NAMALWA (cell line): ENCODE data around the gene TNRC6C.
"Not testable (repeated sequence)": the region's sequence is repeated elsewhere in the genome, so short reads cannot be mapped to it uniquely, and the experiment has no call there.

ENCODE experiments used
- DNase-seq: peaks from one replicate; pipeline ENCODE4 v3.0.0-alpha.2; 2015; ENCODE audit warnings: low spot score

TNRC6C gene

GRCh38 chr17:77930780-77931768 is 27.4 kb upstream of the TNRC6C start:
- DNase-seq = no peak

DNA sequence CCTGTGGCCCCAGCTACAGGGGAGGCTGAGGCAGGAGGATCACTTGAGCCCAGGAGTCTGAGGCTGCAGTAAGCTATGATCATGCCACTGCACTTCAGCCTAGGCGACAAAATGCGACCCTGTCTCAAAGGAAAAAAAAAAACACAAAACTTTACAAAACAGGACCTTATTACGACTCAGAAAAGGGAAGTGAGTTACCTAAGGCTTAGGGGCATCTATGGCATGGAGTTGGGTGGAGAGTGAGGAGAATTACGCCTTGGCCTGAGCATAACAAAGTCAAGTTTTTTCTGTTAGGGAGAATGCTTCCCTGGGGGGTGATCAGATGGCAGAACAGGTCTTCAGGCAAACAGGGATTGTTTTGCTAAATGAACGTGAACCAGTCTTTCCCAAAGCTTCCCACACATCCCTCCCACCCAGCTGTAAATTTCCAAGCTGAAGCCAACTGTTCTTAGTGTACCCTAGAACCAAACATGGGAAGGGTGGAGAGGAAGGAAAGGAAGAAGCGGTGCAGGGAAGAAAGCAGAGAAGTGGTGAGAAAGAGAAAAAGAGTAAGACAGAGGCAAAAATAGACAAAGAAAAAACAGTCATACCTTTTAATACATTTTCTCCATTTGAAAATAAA is 24.6 kb upstream of the TNRC6C start:
- DNase-seq = no peak

GRCh38 chr17:77935121-77935571 is 23.4 kb upstream of the TNRC6C start:
- no peak for DNase-seq

DNA sequence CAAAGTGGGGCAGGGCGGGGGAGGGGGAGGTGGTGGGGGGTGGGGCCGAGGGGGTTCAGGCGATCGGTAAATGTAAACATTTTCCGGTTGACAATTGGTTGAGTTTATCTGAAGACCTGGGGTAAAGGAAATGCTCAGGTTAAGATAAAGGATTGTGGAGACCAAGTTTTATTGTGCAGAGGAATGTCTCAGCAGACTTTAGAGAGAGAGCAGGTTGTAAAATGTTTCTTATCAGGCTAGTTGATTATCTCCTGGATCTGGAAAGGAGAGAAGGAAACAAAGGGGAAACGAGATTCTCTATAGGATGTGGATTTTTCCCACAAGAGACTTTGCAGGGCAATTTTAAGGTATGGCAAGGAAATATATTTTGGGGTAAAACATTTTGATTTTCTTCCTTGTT is 22.8 kb upstream of the TNRC6C start:
- DNase-seq = not testable (repeated sequence)

DNA sequence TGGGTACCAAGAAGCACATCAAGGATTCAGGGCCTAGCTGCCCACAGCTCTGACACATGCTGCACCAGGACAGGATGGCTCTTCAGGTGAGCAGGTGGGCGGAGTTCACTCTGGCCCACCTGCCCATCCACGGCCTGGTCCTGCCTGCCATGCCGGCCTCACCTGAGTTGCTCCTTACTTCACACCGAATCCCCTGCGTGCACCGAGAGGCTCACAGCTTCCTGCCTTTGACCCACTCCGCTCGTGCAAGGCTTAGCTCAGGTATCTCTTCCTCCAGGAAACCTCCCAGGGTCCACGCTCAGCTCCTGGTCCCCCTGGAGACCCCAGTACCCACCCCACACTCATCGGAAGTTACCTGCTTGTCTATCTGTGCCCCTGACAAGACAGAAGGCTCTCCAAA is 21.6 kb upstream of the TNRC6C start:
- DNase-seq = no peak

- no peak for DNase-seq
Observed at GRCh38 chr17:77941004-77941403, 17.5 kb upstream of the TNRC6C start.

- DNase-seq = no peak
Observed at GRCh38 chr17:77942112-77942988, 16.2 kb upstream of the TNRC6C start.

DNA sequence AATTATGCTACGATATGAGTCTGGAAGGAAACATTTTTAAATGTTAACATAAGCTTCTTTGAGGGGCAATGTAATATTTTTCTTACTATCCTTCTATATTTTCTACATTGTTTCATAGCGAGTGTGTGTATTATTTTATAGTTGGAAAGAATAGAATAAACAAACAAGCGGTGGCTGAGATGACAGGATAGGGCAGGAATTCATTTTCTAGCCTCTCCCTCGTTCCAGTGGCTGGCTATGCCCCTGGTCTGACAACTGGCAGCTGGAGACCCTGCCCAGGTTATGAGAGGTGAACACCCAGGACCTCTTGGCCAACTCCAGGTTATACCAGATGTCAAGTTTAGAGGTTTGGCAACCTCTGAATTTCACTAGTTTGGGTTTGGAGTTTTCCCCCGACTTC is 14.5 kb upstream of the TNRC6C start:
- no peak for DNase-seq

GRCh38 chr17:77944390-77945222 is 13.9 kb upstream of the TNRC6C start:
- no peak for DNase-seq

DNA sequence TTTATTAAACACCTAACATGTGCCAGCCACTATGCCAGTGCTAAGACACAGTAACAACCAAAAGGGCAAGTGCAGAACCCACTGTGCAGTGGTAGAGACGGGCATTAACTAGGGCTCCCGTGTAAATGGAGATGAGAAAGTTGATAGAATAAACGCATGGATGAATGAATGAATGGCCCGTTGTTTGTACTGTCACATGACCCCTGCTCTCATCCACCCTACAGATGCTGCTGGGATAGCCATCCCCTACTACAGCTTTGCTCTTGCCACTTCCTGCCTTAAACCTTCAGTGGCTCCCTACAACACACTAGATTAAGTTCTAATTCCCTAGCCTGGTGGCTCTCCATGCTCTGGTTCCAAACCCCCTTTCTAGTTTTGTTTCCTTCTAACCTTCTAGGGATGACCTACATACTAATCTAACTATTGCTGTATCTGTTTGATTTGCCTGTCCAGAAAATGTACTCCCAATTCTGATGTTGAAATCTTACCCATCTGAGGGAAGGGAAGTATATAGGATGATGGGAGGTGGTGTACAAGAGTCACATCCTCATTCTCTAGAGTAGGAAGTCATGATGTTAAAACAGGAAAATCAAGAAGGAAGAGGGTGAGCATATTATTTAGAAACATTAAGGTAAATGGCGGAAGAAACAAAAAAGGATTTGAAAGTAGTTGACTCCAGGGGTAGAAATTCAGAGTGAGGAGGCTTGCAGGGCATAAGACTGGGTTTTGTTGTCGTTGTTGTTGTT is 11.4 kb upstream of the TNRC6C start:
- no peak for DNase-seq

- no peak for DNase-seq
Observed at GRCh38 chr17:77948690-77949114, 9.8 kb upstream of the TNRC6C start.

DNA sequence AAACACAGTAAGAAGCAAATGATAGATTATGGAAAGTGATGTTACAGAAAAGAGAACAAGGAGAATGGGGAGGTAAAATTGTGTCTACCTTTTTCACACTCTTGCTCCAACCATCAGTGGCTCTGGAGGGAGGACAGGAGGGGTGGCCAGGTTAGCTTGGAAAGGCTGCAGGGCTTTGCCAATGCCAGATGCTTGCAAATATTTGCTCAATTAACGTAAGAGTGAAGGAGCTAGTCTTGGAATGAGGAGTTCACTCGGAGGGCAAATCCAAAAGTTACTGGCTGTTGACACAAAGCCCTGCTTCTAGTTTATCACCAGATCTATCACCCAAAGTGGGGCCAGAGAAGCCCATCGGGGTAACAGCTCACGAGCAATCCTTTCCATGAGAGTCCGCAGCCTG is 7.4 kb upstream of the TNRC6C start:
- no peak for DNase-seq

GRCh38 chr17:77952368-77952767 is 6.1 kb upstream of the TNRC6C start:
- DNase-seq = no peak

DNA sequence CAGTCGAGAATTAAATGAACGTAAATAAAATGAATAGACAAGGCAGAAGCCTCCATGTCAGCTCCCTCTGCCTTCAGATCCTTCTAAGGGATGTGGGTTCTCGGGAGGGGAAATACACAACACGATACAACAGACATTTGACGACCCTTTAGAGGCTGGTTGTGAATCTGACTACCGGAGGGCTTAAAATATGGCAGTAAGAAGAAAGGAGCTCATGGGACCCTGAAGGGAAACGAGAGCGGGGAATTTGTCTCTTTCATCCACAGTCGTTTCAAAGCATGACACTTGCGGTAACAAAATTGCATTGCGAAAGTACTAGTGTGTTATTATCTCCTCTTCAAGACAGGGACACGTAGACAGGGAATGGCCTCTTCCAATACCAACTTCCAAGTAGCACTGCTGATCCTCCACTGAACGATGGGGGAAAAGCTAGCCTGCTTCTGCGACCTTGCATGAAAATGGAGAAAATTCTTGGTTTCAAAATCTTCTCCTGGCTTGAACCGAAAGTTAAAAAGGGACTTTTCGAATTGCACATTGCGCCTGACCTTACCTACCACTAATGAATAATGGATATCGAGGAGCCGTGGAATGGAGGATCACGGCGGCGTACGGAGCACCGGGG is 1.2 kb upstream of the TNRC6C start:
- no peak for DNase-seq

- DNase-seq = no peak
Observed at GRCh38 chr17:77958716-77959125, 218 bp downstream of the TNRC6C start.

GRCh38 chr17:77959126-77959925 is 823 bp downstream of the TNRC6C start:
- peak; percentile 19 for DNase-seq

DNA sequence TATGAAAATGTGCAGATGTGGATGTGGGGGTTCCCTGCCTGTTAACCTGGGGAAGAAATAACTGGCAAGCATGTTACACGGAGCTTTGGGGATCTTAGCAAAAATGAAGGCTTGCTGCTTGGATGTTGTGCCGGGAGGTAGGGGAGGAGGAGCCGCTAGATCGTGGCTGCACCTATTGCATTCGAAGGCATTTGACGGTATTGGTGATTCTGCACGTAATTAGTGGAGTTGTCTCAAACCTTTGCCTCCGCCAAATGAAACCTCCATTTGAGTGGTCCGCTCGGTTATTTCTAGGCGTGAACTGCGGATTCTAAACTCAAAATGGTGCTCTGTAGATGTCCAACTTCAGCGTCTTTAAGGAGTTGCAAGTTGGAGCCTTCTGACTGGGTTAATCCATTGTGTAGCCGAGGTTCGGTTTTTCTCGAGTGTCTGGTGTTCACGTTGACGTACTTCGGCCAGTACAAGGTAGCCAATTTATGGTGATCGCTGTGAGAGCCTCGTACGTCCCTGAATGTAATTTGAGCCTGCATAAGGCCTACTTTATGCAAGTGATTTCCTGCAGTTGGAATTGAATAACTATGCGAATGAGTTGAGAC is 1.5 kb downstream of the TNRC6C start:
- DNase-seq = peak; percentile 29

DNA sequence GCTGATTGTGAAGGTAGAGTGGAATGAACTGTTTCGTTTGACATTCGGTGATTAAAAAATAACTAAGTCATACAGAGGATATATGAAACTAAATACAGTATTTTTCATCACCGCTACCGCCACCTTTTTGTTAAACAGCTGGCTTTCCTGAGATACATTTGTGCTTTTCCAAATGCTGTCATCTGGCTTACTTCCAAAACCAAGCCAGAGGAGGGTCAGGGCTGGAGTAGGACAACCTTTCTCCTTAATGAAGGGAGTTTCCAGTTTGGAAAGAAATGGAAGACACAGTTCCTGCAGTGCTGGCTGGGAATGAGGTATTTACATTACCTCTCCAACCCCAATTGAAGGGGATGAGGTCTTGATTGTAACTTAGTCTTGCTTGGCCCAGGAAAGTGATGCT is 3.2 kb downstream of the TNRC6C start:
- no peak for DNase-seq

GRCh38 chr17:77962348-77962747 is 3.8 kb downstream of the TNRC6C start:
- no peak for DNase-seq
